ENCODE results near the gene SHH. TPM values are rescaled to one million over a fixed set of nuclear protein-coding genes. Genes with fewer than 3 reads are reported as not detected.

The SHH gene
- polyA plus RNA-seq, 1 donor from 2014 or later = 1.5 TPM

- Histone ChIP-seq H2AFZ (ENCODE audit: low read depth, low read length) (no peak overlapping the region), H3F3A (ENCODE audit: insufficient read depth, low read length, poor library complexity, severe bottlenecking) (no peaks in the 10 kb centered on the region), H3K9me3 (ENCODE audit: low read length) (no peaks in the 10 kb centered on the region), H3K9ac (ENCODE audit: low read length) (no peak overlapping the region), H3K27me3 (ENCODE audit: insufficient read depth, low read depth, low read length) (no peaks in the 10 kb centered on the region), H3K9me2 (ENCODE audit: insufficient read depth, low read length) (no peaks in the 10 kb centered on the region), H4K20me1 (ENCODE audit: insufficient read depth) (no peaks in the 10 kb centered on the region), H3K4me2 (ENCODE audit: low read length) (no peak overlapping the region), H3K27ac (ENCODE audit: low read length) (no peak overlapping the region), H3K36me3 (ENCODE audit: insufficient read depth, low read length) (no peaks in the 10 kb centered on the region), H3K79me2 (replicated peaks; ENCODE audit: insufficient read depth, low read length) (peaks cover 51% of the 10 kb centered on the region), H3K4me3 (ENCODE audit: low read length) (no peak overlapping the region)
- no peak for TF ChIP-seq TAF1 (IDR thresholded peaks at IDR 0.05; ENCODE audit: low read depth)
- no peak for TF ChIP-seq REST (IDR thresholded peaks at IDR 0.05; ENCODE audit: borderline replicate concordance)
- no peak for TF ChIP-seq EZH2 (IDR thresholded peaks at IDR 0.05; ENCODE audit: borderline replicate concordance, insufficient read depth, low read length, poor library complexity, severe bottlenecking)
- no peak for TF ChIP-seq RAD21 (conservative IDR thresholded peaks at IDR 0.05)
- no peak for TF ChIP-seq POLR2AphosphoS5 (IDR thresholded peaks at IDR 0.05)
- no peak for TF ChIP-seq CTCF (IDR thresholded peaks at IDR 0.05; ENCODE audit: poor library complexity, severe bottlenecking)
- TF ChIP-seq SMC3 (conservative IDR thresholded peaks at IDR 0.05; ENCODE audit: poor library complexity) = no peak
Measured at GRCh38 chr7:155758348-155758747, 53.9 kb downstream of the SHH start.

DNA sequence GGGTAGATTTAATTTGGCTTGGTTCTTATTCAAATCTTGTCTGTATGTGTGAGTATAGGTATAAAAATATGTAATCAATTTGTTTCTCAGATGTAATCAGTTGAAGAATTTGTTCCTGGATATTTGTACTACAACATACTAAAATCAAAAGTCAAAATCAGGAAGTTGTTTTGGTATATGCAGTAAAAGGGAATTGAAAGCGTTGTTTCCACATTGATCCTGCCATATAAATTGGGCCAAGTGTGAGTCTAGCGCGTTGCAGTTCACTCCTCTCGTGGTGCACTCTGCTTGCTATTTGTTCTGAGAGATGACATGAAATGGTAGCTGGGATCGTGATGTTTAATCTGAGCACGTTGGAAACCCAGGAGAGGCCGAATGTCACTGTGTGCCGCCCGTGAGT, 55.9 kb downstream of the SHH start:
- H3K27ac ChIP-seq (ENCODE audit: low read length) = no peak overlapping the region
- no peaks in the 10 kb centered on the region for H3K9me3 ChIP-seq (ENCODE audit: low read length)
- H3K4me3 ChIP-seq (ENCODE audit: low read length) = no peak overlapping the region
- H3K4me2 ChIP-seq (ENCODE audit: low read length) = no peak overlapping the region
- H3K36me3 ChIP-seq (ENCODE audit: insufficient read depth, low read length) = no peaks in the 10 kb centered on the region
- H3K9me2 ChIP-seq (ENCODE audit: insufficient read depth, low read length) = no peaks in the 10 kb centered on the region
- H3F3A ChIP-seq (ENCODE audit: insufficient read depth, low read length, poor library complexity, severe bottlenecking) = no peaks in the 10 kb centered on the region
- H3K9ac ChIP-seq (ENCODE audit: low read length) = no peak overlapping the region
- no peak overlapping the region for H2AFZ ChIP-seq (ENCODE audit: low read depth, low read length)
- H4K20me1 ChIP-seq (ENCODE audit: insufficient read depth) = no peaks in the 10 kb centered on the region
- TF ChIP-seq POLR2AphosphoS5 (IDR thresholded peaks at IDR 0.05) (no peak), REST (IDR thresholded peaks at IDR 0.05; ENCODE audit: borderline replicate concordance) (no peak), MXI1 (conservative IDR thresholded peaks at IDR 0.05; ENCODE audit: poor library complexity, severe bottlenecking) (no peak), CTCF (IDR thresholded peaks at IDR 0.05; ENCODE audit: poor library complexity, severe bottlenecking) (no peak), SMC3 (conservative IDR thresholded peaks at IDR 0.05; ENCODE audit: poor library complexity) (no peak), EZH2 (IDR thresholded peaks at IDR 0.05; ENCODE audit: borderline replicate concordance, insufficient read depth, low read length, poor library complexity, severe bottlenecking) (no peak), EP300 (conservative IDR thresholded peaks at IDR 0.05; ENCODE audit: poor library complexity, severe bottlenecking) (no peak), RAD21 (conservative IDR thresholded peaks at IDR 0.05) (no peak), TAF1 (IDR thresholded peaks at IDR 0.05; ENCODE audit: low read depth) (no peak)
- no peaks in the 10 kb centered on the region for H3K27me3 ChIP-seq (ENCODE audit: insufficient read depth, low read depth, low read length)
- H3K79me2 ChIP-seq (replicated peaks; ENCODE audit: insufficient read depth, low read length) = peaks cover 63% of the 10 kb centered on the region
